Astrocyte of the cerebellum (primary cell): Measurements from ENCODE around the gene GNAZ.

Source experiments
- DNase-seq: peaks from one replicate; pipeline ENCODE4 v3.0.0-alpha.2; 2011; ENCODE audit warnings: low read depth
- H3K4me3 ChIP-seq: 2 replicates; pipeline ENCODE4 v1.5.1; 2011; ENCODE audit warnings: mild to moderate bottlenecking, low read depth, low read length, moderate library complexity
- in situ Hi-C: cut with HindIII; loops from 2 replicates; pipeline ENCODE4 v1.10.0; 2017; ENCODE audit warnings: low sequenced_read_pairs
- TF ChIP-seq, protein P1 (sequence below): IDR thresholded peaks from 2 replicates; pipeline ENCODE4 v1.5.1; 2012; ENCODE audit warnings: low read length, low read depth, moderate library complexity, mild to moderate bottlenecking; ENCODE audit errors: missing control alignments

The GNAZ gene

DNA sequence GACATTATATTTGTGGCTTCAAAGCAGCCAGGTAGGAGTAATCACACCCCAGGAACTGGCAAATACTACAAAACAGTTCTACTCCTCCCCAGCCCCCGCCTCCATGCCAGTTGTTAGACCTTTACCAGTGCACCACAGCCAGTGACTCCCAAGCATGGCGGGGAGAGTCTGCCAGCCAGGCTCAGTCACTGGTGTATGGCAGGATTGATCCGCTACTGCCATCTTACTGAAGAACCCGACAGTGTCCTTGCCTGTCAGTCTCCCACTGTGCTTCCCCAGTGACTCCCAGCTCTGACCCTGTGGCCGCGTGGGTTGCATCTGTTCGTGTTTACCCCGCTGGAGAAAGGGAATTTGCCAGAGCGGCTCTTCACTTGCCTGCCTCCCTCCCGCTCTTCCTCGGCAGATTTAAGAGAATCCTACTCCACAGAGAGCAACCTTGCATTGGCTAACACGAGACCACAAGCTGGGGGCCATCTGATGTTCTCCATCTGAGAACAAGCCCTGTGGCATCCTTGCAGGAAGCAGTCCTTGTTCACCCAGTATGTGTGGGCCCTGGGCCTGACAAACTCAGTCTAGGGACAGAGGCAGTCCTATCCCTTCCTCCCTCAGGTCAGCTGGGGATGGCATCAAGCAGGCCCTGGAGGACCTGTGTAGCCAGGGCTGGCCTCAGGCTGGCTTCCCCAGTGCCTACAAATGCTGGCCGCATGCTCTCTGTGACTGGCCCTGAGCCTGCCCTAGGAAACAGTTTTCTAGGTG, 33.1 kb downstream of the GNAZ start:
- TF ChIP-seq, protein P1, sequence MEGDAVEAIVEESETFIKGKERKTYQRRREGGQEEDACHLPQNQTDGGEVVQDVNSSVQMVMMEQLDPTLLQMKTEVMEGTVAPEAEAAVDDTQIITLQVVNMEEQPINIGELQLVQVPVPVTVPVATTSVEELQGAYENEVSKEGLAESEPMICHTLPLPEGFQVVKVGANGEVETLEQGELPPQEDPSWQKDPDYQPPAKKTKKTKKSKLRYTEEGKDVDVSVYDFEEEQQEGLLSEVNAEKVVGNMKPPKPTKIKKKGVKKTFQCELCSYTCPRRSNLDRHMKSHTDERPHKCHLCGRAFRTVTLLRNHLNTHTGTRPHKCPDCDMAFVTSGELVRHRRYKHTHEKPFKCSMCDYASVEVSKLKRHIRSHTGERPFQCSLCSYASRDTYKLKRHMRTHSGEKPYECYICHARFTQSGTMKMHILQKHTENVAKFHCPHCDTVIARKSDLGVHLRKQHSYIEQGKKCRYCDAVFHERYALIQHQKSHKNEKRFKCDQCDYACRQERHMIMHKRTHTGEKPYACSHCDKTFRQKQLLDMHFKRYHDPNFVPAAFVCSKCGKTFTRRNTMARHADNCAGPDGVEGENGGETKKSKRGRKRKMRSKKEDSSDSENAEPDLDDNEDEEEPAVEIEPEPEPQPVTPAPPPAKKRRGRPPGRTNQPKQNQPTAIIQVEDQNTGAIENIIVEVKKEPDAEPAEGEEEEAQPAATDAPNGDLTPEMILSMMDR = no peak
- in situ Hi-C loops = no loop called here
- no peak overlapping the region for H3K4me3 ChIP-seq
- no peak for DNase-seq

- DNase-seq = no peak
- in situ Hi-C loops = no loop called here
- TF ChIP-seq, protein P1 = no peak
- no peak overlapping the region for H3K4me3 ChIP-seq
Observed at GRCh38 chr22:23104187-23104971, 34.1 kb downstream of the GNAZ start.

- in situ Hi-C loops = no loop called here
- no peak for DNase-seq
- H3K4me3 ChIP-seq = no peak overlapping the region
- TF ChIP-seq, protein P1 = no peak
Observed at GRCh38 chr22:23105304-23105703, 35.0 kb downstream of the GNAZ start.

- no peak for DNase-seq
- TF ChIP-seq, protein P1 = no peak
- H3K4me3 ChIP-seq = no peak overlapping the region
- in situ Hi-C loops = no loop called here
Observed at GRCh38 chr22:23105919-23106318, 35.6 kb downstream of the GNAZ start.

- TF ChIP-seq, protein P1 = no peak
- no peak overlapping the region for H3K4me3 ChIP-seq
- in situ Hi-C loops = no loop called here
- DNase-seq = no peak
Observed at GRCh38 chr22:23106344-23106743, 36.0 kb downstream of the GNAZ start.

DNA sequence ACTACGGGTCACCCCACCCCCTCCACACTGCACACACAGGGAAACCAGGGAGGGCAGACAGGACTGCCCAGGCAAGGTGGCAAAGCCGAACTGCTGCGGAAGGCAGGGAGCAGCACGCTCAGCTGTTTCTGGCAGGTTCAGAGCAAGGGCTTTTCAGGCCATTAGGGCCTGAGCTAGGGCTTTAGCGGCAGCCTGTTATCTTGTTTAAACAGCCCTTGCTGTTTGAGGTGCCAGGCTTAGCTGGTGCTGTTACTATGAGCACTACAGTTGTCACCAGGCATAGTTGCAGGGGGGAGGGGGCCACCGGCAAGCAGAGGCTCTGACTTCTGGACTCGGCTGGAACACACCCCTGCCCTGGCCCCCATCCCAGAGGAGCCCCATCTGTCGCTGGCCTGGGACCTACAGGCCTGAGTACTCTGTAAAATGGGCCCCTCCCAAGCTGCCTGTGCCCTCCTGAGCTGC, 36.6 kb downstream of the GNAZ start:
- H3K4me3 ChIP-seq = no peak overlapping the region
- no peak for DNase-seq
- in situ Hi-C loops = no loop called here
- TF ChIP-seq, protein P1 = no peak
